Adrenal gland (tissue), 19 donors: ENCODE measurements around the gene FSD1. TPM values are rescaled to one million over a fixed set of nuclear protein-coding genes. Genes with fewer than 3 reads are reported as not detected.

Experiments
- DNase-seq, 7 donors: peaks; one replicate each; pipeline ENCODE4 v3.0.0-alpha.2; 2019 to 2020
- H3K27ac ChIP-seq, 5 donors: fragments of 200-600 bp; sonication (generic) in 4 of 5; 1 replicate in 3 of 5; 2 replicates in 2 of 5; pipeline versions ENCODE4 v1.5.1 to v1.8.0; 2016 to 2020; ENCODE audit warnings: mild to moderate bottlenecking in 1 of 5
- H3K27me3 ChIP-seq: fragments of 200-600 bp; 2 replicates; pipeline ENCODE4 v1.8.0; 2021
- H3K36me3 ChIP-seq, 2 donors: fragments of 200-600 bp; replicated peaks in 1 of 2; 1 replicate in 1 of 2; 2 replicates in 1 of 2; pipeline versions ENCODE4 v1.5.1 to v1.8.0; 2018 to 2022
- H3K4me1 ChIP-seq, 2 donors: fragments of 200-600 bp; replicated peaks in 1 of 2; 1 replicate in 1 of 2; 2 replicates in 1 of 2; pipeline versions ENCODE4 v1.5.1 to v1.8.0; 2018 to 2021
- H3K4me3 ChIP-seq, 4 donors: fragments of 200-600 bp; sonication (generic) in 3 of 4; one replicate each; pipeline ENCODE4 v1.5.1; 2016 to 2018
- H3K9me3 ChIP-seq, 3 donors: fragments of 200-600 bp; sonication (generic) in 1 of 3; replicated peaks in 1 of 3; 1 replicate in 2 of 3; 2 replicates in 1 of 3; pipeline versions ENCODE4 v1.5.1 to v1.8.0; 2016 to 2021
- POLR2A ChIP-seq, 2 donors: fragments of 450-650 bp; IDR thresholded peaks; one replicate each; pipeline ENCODE4 v1.6.1; 2017; ENCODE audit warnings: antibody characterized with exemption in 2 of 2, mild to moderate bottlenecking in 2 of 2, moderate library complexity in 1 of 2
- WGBS, 4 donors: extraction: QIAGEN DNeasy Blood & Tissue Kit in 2 of 4; methylation state at CpG; one replicate each; pipeline versions ENCODE4 v1.1.5 to v1.1.7; 2013 to 2017; 5-methylcytosine and 5-hydroxymethylcytosine counted together
- intact Hi-C, 2 donors: fragments of 100-400 bp; cut with DNase I; formaldehyde crosslinking; loops; one replicate each; pipeline versions ENCODE4 v1.14.1 to v1.15.0; 2022 to 2023
- long read RNA-seq, 10 donors: library from polyadenylated mRNA in 3 of 10; unstranded in 2 of 10; stranded (forward) in 1 of 10; transcript quantifications; one replicate each; pipeline ENCODE4 v2.0.0 and lab custom pipeline, GENCODE V29; 2021 to 2026
- polyA plus RNA-seq, 3 donors: library from polyadenylated mRNA; stranded (reverse); fragments of 200-250 nt in 2 of 3; fragments of 350-450 nt in 1 of 3; fragmentation: Illumina TruSeq in 1 of 3; extraction: RNeasy Lipid Tissue Mini Kit (QIAGEN cat#74804) in 1 of 3; gene quantifications; one replicate each; pipeline ENCODE4 v1.2.3, GENCODE V29; 2013 to 2014
- total RNA-seq, 9 donors: library from RNA; depleted of rRNA in 4 of 9; stranded (reverse); fragments of >200 nt in 4 of 9; fragments of 120-200 nt in 1 of 9; fragmentation: NEBNext Ultra II Directional in 1 of 9; extraction: Animal tissue kit (Norgen Biotek cat#: 25700) in 1 of 9; gene quantifications; one replicate each; pipeline versions ENCODE4 v1.1.0 to v1.2.4, GENCODE V29; 2013 to 2023
- TF ChIP-seq, protein P1 (sequence below), 6 experiments: fragments of 450-650 bp in 4 of 6; fragments of 200-600 bp in 2 of 6; sonication (generic) in 1 of 6; IDR thresholded peaks; 1 replicate in 5 of 6; 2 replicates in 1 of 6; pipeline versions ENCODE4 v1.5.1 to v1.8.0; 2016 to 2021; ENCODE audit warnings: antibody characterized with exemption in 6 of 6, mild to moderate bottlenecking in 2 of 6, moderate library complexity in 1 of 6
- donor health status: healthy with polysubstance abuse.
- donor health status: Bipolar disorder and iron deficiency.
- donor health status: DM: yes; HTN: yes; CAD: no.
- donor health status: DM: no; HTN: no; CAD: no.
- donor health status: DM: no; HTN: no; CAD: no.
- donor health status: DM: yes; HTN: yes; CAD: no.

The FSD1 gene
- total RNA-seq (1 to 10 TPM in 4 of 9 donors, under 1 TPM in 2, not detected in 3; 0.34 to 2.4 (median 1.1) TPM), polyA plus RNA-seq (1 to 10 TPM in 2 of 3 donors, under 1 TPM in 1; 0.46 to 7.2 (median 3.0) TPM)
- long read RNA-seq, donor 1, result 0 reads
- long read RNA-seq, donor 2, partial matches to known transcripts, result 0 of 1 reads
- long read RNA-seq, donor 2, other reads (novel, unspliced or antisense), result 0 of 1 reads
- long read RNA-seq, donor 3, result 0 reads
- long read RNA-seq, donor 4, result 0 reads
- long read RNA-seq, donor 5, result 0 reads
- long read RNA-seq, donor 6, result 0 reads
- long read RNA-seq, donor 7, partial matches to known transcripts, result 0 of 1 reads
- long read RNA-seq, donor 7, other reads (novel, unspliced or antisense), result 0 of 1 reads
- long read RNA-seq, donor 8, result 0 reads
- long read RNA-seq, donor 9, result 0 reads
- long read RNA-seq, donor 10, partial matches to known transcripts, result 0 of 3 reads
- long read RNA-seq, donor 10, other reads (novel, unspliced or antisense), result 0 of 3 reads

GRCh38 chr19:4304538-4305256 is at the start of gene FSD1:
Gene FSD1, plus strand, starts transcription at chr19:4304598. Its CDS starts 149 bp downstream, at chr19:4304747.
- intact Hi-C loops, result no loop called here
- Histone ChIP-seq H3K27me3 (peaks cover 8% of the 10 kb centered on the region), H3K36me3 (no peaks in the 10 kb centered on the region), H3K4me3 (no peak within 1 kb of the TSS), H3K9me3 (no peaks in the 10 kb centered on the region), H3K4me1 (no peaks in the 10 kb centered on the region), H3K27ac (no peak within 1 kb of the TSS)
- no peak for DNase-seq
- 4 to 17% (median 5%) methylated on average over 8 to 58 of the region's 63 CpGs for WGBS, 4 donors
- no peak for TF ChIP-seq POLR2A (IDR thresholded peaks at IDR 0.05)
- TF ChIP-seq, protein P1, sequence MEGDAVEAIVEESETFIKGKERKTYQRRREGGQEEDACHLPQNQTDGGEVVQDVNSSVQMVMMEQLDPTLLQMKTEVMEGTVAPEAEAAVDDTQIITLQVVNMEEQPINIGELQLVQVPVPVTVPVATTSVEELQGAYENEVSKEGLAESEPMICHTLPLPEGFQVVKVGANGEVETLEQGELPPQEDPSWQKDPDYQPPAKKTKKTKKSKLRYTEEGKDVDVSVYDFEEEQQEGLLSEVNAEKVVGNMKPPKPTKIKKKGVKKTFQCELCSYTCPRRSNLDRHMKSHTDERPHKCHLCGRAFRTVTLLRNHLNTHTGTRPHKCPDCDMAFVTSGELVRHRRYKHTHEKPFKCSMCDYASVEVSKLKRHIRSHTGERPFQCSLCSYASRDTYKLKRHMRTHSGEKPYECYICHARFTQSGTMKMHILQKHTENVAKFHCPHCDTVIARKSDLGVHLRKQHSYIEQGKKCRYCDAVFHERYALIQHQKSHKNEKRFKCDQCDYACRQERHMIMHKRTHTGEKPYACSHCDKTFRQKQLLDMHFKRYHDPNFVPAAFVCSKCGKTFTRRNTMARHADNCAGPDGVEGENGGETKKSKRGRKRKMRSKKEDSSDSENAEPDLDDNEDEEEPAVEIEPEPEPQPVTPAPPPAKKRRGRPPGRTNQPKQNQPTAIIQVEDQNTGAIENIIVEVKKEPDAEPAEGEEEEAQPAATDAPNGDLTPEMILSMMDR (IDR thresholded peaks at IDR 0.05), result no peak

DNA sequence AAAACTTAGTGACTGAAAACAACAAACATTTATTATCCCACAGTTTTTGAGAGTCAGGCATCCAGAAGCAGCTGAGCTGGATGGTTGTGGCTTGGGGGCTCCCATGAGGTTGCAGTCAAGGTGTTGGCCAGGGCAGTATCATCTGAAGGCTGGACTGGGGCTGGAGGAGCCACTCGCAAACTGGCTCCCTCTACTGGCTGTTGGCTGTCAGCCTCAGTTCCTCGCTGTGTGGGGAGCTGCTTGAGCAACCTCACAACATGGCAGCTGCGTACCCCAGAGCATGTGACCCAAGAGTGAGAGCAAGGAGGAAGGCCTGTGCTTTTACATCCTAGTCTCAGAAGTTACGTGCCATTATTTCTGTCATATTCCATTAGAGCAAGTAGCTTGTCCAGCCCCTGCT is 47.8 kb upstream of the FSD1 start:
- no peaks in the 10 kb centered on the region for H3K4me1 ChIP-seq
- TF ChIP-seq, protein P1 (IDR thresholded peaks at IDR 0.05), result no peak
- TF ChIP-seq POLR2A (IDR thresholded peaks at IDR 0.05), result no peak
- no peak overlapping the region for H3K4me3 ChIP-seq
- no peaks in the 10 kb centered on the region for H3K27me3 ChIP-seq
- no peaks in the 10 kb centered on the region for H3K9me3 ChIP-seq
- H3K27ac ChIP-seq, result no peak overlapping the region
- WGBS, 4 donors, result 96 to 100% (median 97%) methylated on average over 2 to 4 of the region's 4 CpGs
- DNase-seq, result no peak
- H3K36me3 ChIP-seq, result peaks cover 0 to 83% of the 10 kb centered on the region in 2 donors
- intact Hi-C loops, result no loop called here

- TF ChIP-seq POLR2A (IDR thresholded peaks at IDR 0.05), result no peak
- TF ChIP-seq, protein P1 (IDR thresholded peaks at IDR 0.05), result no peak
- DNase-seq, result no peak
- Histone ChIP-seq H3K9me3 (no peaks in the 10 kb centered on the region), H3K4me1 (no peaks in the 10 kb centered on the region), H3K27me3 (no peaks in the 10 kb centered on the region), H3K27ac (no peak overlapping the region), H3K36me3 (peaks cover 0 to 83% of the 10 kb centered on the region in 2 donors), H3K4me3 (no peak overlapping the region)
- intact Hi-C loops, result no loop called here
- WGBS, 4 donors, result 80 to 97% (median 81%) methylated on average over 6 of the region's 6 CpGs
Measured at GRCh38 chr19:4257025-4257424, 47.4 kb upstream of the FSD1 start.

DNA sequence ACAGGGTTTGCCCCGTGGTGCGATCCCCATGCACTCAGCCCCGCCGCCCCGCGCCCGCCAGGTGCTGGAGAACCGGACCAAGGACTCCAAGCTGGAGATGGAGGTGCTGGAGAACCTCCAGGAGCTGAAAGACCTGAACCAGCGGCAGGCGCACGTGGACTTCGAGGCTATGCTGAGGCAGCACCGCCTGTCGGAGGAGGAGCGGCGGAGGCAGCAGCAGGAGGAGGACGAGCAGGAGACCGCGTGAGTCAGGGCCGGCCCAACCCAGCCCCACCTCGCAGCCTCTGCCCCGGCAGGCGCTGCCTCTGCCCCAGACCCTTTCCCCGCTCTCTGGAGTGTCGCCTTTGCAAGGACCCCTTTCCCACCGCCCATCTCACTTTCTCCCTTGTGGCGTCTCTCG is 46.2 kb upstream of the FSD1 start:
- intact Hi-C loops, result no loop called here
- Histone ChIP-seq H3K4me3 (no peak overlapping the region), H3K27me3 (no peaks in the 10 kb centered on the region), H3K36me3 (peaks cover 0 to 87% of the 10 kb centered on the region in 2 donors), H3K9me3 (no peaks in the 10 kb centered on the region), H3K4me1 (no peaks in the 10 kb centered on the region), H3K27ac (no peak overlapping the region)
- WGBS, 4 donors, result 94 to 98% (median 94%) methylated on average over 10 to 28 of the region's 28 CpGs
- TF ChIP-seq POLR2A (IDR thresholded peaks at IDR 0.05), result no peak
- no peak for DNase-seq
